ENCODE measurements around the gene MMP13. TPM values are rescaled to one million over a fixed set of nuclear protein-coding genes. Genes with fewer than 3 reads are reported as not detected.

MMP13 gene
- total and polyA plus RNA-seq, 8 donors, result 0.09 to 0.12 TPM; not detected in 6

DNA sequence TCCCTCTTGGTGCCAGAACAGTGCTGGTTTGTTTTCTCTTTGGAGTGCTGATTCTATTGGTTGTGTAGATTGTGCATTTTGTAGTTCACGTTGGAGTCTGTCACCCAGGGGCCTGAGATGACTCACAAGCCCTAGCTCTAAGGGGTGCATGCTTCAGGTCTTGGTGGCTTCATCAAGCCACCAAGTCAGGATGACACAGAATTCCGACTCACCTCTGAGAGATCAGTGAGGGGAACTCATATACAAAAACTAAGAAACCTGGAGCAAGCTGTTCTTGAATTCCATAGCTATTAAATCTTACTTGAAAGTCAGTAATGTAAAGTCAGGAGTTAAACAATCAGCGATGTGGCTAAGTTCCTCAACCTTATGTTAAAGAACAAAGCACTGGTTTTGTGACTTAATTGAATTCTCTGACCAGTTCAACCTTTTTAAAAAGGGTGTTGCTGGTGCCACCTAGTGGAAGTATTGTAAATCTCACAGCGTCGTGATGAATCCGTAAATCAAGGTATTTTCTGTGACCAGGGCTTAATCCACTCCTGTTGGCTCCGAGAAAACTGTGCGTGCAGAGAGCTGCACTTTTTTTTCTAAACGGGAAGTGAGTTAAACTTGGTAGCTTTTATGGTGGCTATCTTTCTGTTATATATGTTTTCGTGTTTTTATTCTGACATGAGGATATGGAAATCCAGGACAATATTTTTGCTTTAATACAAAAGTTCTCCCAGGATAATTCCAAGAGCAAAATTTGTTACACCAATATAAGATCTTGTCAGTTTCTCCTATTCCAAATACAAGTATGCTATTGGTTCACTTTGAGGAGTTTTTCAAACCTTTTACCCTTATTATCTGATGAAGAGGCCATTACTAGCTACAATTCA is 14.6 kb downstream of the MMP13 start:
- DNase-seq, result peak in 3 of 6 donors; percentile 26 to 52 (median 42)
- FAIRE-seq, result peak; percentile 67

DNA sequence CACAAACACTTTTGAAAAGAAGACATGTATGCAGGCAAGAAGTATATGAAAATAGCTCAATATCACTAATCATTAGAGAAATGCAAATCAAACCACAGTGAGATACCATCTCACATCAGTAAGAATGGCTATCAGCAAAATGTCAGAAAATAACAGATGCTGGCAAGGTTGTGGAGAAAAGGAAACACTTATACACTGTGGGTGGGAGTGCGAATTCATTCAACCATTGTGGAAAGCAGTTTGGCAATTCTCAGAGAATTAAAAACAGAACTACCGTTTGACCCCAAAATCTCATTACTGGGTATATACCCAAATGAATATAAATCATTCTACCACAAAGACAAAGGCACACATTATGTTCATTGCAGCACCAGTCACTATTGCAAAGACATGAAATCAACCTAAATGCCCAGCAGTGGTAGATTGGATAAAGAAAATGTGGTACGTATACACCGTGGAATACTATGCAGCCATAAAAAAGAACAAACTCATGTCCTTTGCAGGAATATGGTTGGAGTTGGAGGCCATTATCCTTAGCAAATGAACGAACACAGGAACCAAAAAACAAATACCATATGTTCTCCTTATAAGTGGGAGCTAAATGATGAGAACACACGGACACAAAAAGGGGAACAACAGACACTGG is 18.5 kb downstream of the MMP13 start:
- TF ChIP-seq, protein P1, sequence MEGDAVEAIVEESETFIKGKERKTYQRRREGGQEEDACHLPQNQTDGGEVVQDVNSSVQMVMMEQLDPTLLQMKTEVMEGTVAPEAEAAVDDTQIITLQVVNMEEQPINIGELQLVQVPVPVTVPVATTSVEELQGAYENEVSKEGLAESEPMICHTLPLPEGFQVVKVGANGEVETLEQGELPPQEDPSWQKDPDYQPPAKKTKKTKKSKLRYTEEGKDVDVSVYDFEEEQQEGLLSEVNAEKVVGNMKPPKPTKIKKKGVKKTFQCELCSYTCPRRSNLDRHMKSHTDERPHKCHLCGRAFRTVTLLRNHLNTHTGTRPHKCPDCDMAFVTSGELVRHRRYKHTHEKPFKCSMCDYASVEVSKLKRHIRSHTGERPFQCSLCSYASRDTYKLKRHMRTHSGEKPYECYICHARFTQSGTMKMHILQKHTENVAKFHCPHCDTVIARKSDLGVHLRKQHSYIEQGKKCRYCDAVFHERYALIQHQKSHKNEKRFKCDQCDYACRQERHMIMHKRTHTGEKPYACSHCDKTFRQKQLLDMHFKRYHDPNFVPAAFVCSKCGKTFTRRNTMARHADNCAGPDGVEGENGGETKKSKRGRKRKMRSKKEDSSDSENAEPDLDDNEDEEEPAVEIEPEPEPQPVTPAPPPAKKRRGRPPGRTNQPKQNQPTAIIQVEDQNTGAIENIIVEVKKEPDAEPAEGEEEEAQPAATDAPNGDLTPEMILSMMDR (IDR thresholded peaks at IDR 0.05), result no peak
- Histone ChIP-seq H3K4me3 (no peak overlapping the region), H3K4me1 (no peaks in the 10 kb centered on the region), H3K27me3 (peaks cover 0 to 5% (median 2%) of the 10 kb centered on the region in 4 donors), H3K9me3 (no peaks in the 10 kb centered on the region), H3K36me3 (no peaks in the 10 kb centered on the region), H3K27ac (no peak overlapping the region)
- 82 to 86% methylated on average over 6 of the region's 6 CpGs for WGBS, 2 donors
- intact Hi-C loops (cut with DNase I), result loop anchor here in 1 of 3 donors (10.0 kb wide), 1 partner anchor 202 kb away; no protein-coding TSS in a partner anchor
- no peak for FAIRE-seq
- no peak for DNase-seq
- ATAC-seq, result no peak

More for the DNA sequence above, 14.6 kb downstream of the MMP13 start:
- no peak overlapping the region for H3K4me3 ChIP-seq
- H3K27me3 ChIP-seq, result peaks cover 0 to 4% (median 0%) of the 10 kb centered on the region in 4 donors
- no peak overlapping the region for H3K27ac ChIP-seq
- H3K4me1 ChIP-seq, result no peaks in the 10 kb centered on the region
- 15 to 16% methylated on average over 10 of the region's 10 CpGs for WGBS, 2 donors
- TF ChIP-seq, protein P1 (IDR thresholded peaks at IDR 0.05), result peak; percentile 53 to 80 (median 78)
- no peaks in the 10 kb centered on the region for H3K36me3 ChIP-seq
- intact Hi-C loops (cut with DNase I), result no loop called here
- no peaks in the 10 kb centered on the region for H3K9me3 ChIP-seq
- ATAC-seq, result peak; percentile 74 to 89 (median 86)

DNA sequence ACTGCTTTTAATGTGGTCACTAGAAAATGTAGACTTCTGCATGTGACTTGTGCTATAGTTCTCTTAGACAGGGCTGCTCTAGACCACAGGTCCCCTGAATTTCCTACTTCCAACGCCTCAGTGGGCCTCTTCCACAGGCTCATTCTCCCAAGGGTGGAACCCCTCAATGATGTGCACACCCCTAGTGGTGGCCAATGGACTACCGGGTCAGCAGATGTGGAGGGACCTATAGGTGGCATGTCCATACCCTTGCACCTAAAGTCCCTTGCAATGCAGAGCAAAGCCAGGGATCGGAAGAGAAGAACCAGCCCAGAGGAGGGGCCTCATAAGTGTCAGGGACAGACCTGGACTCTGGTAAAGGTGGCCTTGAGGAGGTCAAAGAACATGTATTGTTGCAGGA is 20.0 kb downstream of the MMP13 start:
- intact Hi-C loops (cut with DNase I), result loop anchor here in 1 of 3 donors (10.0 kb wide), 1 partner anchor 201 kb away; no protein-coding TSS in a partner anchor
- Histone ChIP-seq H3K27me3 (peaks cover 0 to 5% (median under 1%) of the 10 kb centered on the region in 4 donors), H3K36me3 (no peaks in the 10 kb centered on the region), H3K4me1 (no peaks in the 10 kb centered on the region), H3K9me3 (no peaks in the 10 kb centered on the region), H3K4me3 (no peak overlapping the region), H3K27ac (no peak overlapping the region)
- DNase-seq (no peak), ATAC-seq (no peak), FAIRE-seq (no peak)
- 66 to 70% methylated on average over 3 of the region's 3 CpGs for WGBS, 2 donors
- TF ChIP-seq, protein P1 (IDR thresholded peaks at IDR 0.05), result no peak

DNA sequence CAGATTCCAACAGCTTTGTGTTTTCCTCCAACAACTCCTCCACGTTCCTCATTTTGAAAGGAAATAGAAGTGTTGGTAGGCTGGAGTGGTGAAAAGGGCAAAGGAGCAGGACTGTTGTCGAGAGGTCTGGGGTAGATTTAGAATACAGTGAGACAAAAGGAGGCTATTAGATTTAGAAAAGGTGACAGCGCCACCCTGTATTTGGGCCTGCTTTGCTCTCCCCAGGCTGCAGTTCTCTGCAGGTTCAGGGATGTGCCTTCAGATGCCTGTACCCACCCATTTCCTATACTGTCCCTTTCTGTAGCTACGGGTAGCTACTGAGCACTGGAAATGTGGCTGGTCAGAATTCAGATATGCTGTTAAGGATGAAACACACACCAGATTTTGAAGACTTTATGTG is 20.8 kb downstream of the MMP13 start:
- no peaks in the 10 kb centered on the region for H3K36me3 ChIP-seq
- DNase-seq (no peak), ATAC-seq (no peak), FAIRE-seq (no peak)
- no peak overlapping the region for H3K4me3 ChIP-seq
- WGBS, 2 donors, result 67 to 78% methylated on average over 4 of the region's 4 CpGs
- H3K4me1 ChIP-seq, result no peaks in the 10 kb centered on the region
- no peaks in the 10 kb centered on the region for H3K9me3 ChIP-seq
- H3K27ac ChIP-seq, result no peak overlapping the region
- intact Hi-C loops (cut with DNase I), result loop anchor here in 1 of 3 donors (10.0 kb wide), 1 partner anchor 200 kb away; no protein-coding TSS in a partner anchor
- peaks cover 0 to 5% (median 0%) of the 10 kb centered on the region in 4 donors for H3K27me3 ChIP-seq
- TF ChIP-seq, protein P1 (IDR thresholded peaks at IDR 0.05), result no peak

All from pancreas (tissue), 10 donors.